HEK293 (cell line): ENCODE measurements around the gene SMO.

Source experiments
- CTCF ChIA-PET: fragments of 350-600 bp; formaldehyde crosslinking; extraction: SDS; loops from one replicate; lab custom pipeline; 2021; ENCODE audit warnings: antibody characterized with exemption; lab: Yijun Ruan, JAX
- POLR2A ChIA-PET: fragments of 300-600 bp; formaldehyde crosslinking; extraction: SDS; loops from one replicate; lab custom pipeline; 2020; ENCODE audit warnings: antibody characterized with exemption, inconsistent platforms; lab: Yijun Ruan, JAX
- H3K27ac ChIP-seq: fragments of 200-500 bp; sonication (Bioruptor generic); 2 replicates; pipeline ENCODE4 v1.5.1; 2014; ENCODE audit warnings: low read depth, low read length, control low read depth, inconsistent platforms; ENCODE audit errors: extremely low read depth
- H3K36me3 ChIP-seq, 2 experiments: fragments of 200-500 bp in 1 of 2; sonication (Bioruptor generic) in 1 of 2; 1 replicate in 1 of 2; 2 replicates in 1 of 2; pipeline ENCODE4 v1.5.1; 2014 to 2017; ENCODE audit warnings: inconsistent platforms in 2 of 2, low read length in 2 of 2; ENCODE audit not compliant: control insufficient read depth in 2 of 2, insufficient read depth in 1 of 2
- H3K4me1 ChIP-seq: fragments of 200-500 bp; sonication (Bioruptor generic); 2 replicates; pipeline ENCODE4 v1.5.1; 2014; ENCODE audit warnings: mild to moderate bottlenecking, low read length, inconsistent platforms; ENCODE audit not compliant: control insufficient read depth, insufficient read depth
- H3K4me3 ChIP-seq: 2 replicates; pipeline ENCODE4 v1.5.1; 2011; ENCODE audit warnings: low read depth, mild to moderate bottlenecking, control low read depth, low read length, moderate library complexity
- H3K9me3 ChIP-seq: fragments of 200-500 bp; sonication (Bioruptor generic); 2 replicates; pipeline ENCODE4 v1.5.1; 2014; ENCODE audit warnings: low read depth, low read length, inconsistent platforms; ENCODE audit not compliant: control insufficient read depth, insufficient read depth
- GLI4 ChIP-seq: fragments of 450-650 bp; formaldehyde crosslinking; IDR thresholded peaks from 2 replicates; pipeline ENCODE4 v1.5.1; 2016; ENCODE audit warnings: missing biosample characterization, missing genetic modification characterization
- IKZF3 ChIP-seq: fragments of 450-650 bp; IDR thresholded peaks from 2 replicates; pipeline ENCODE4 v1.5.0; 2018; ENCODE audit warnings: missing biosample characterization, mild to moderate bottlenecking, missing genetic modification characterization, moderate library complexity
- KLF1 ChIP-seq: fragments of 450-650 bp; formaldehyde crosslinking; IDR thresholded peaks from 2 replicates; pipeline ENCODE4 v1.5.1; 2016; ENCODE audit warnings: missing biosample characterization, missing genetic modification characterization
- KLF16 ChIP-seq: fragments of 450-650 bp; formaldehyde crosslinking; IDR thresholded peaks from 2 replicates; pipeline ENCODE4 v1.5.1; 2017; ENCODE audit warnings: missing biosample characterization, missing genetic modification characterization
- OSR2 ChIP-seq: fragments of 450-650 bp; formaldehyde crosslinking; IDR thresholded peaks from 2 replicates; pipeline ENCODE4 v1.5.1; 2016; ENCODE audit warnings: missing biosample characterization, missing genetic modification characterization
- PRDM10 ChIP-seq: fragments of 450-650 bp; formaldehyde crosslinking; IDR thresholded peaks from 2 replicates; pipeline ENCODE4 v1.5.1; 2016; ENCODE audit warnings: missing biosample characterization, missing genetic modification characterization
- PRDM4 ChIP-seq: fragments of 450-650 bp; formaldehyde crosslinking; IDR thresholded peaks from 2 replicates; pipeline ENCODE4 v1.5.1; 2017; ENCODE audit warnings: missing biosample characterization, missing genetic modification characterization
- SCRT1 ChIP-seq: fragments of 450-650 bp; formaldehyde crosslinking; IDR thresholded peaks from 2 replicates; pipeline ENCODE4 v1.5.1; 2016; ENCODE audit warnings: missing biosample characterization, missing genetic modification characterization, borderline replicate concordance
- ZFP69B ChIP-seq: fragments of 450-650 bp; formaldehyde crosslinking; IDR thresholded peaks from 2 replicates; pipeline ENCODE4 v1.5.1; 2016; ENCODE audit warnings: missing biosample characterization, missing genetic modification characterization
- ZNF114 ChIP-seq: fragments of 450-650 bp; formaldehyde crosslinking; IDR thresholded peaks from 2 replicates; pipeline ENCODE4 v1.5.0; 2017; ENCODE audit warnings: missing biosample characterization, missing genetic modification characterization
- ZNF155 ChIP-seq: fragments of 450-650 bp; formaldehyde crosslinking; IDR thresholded peaks from 2 replicates; pipeline ENCODE4 v1.5.1; 2016; ENCODE audit warnings: missing biosample characterization, missing genetic modification characterization
- ZNF223 ChIP-seq: fragments of 450-650 bp; formaldehyde crosslinking; IDR thresholded peaks from 2 replicates; pipeline ENCODE4 v1.5.1; 2016; ENCODE audit warnings: missing biosample characterization, missing genetic modification characterization
- ZNF354C ChIP-seq: fragments of 450-650 bp; formaldehyde crosslinking; IDR thresholded peaks from 2 replicates; pipeline ENCODE4 v1.5.1; 2016; ENCODE audit warnings: missing biosample characterization, missing genetic modification characterization, low read depth, borderline replicate concordance
- ZNF433 ChIP-seq: fragments of 450-650 bp; formaldehyde crosslinking; IDR thresholded peaks from 2 replicates; pipeline ENCODE4 v1.5.1; 2016; ENCODE audit warnings: missing biosample characterization, missing genetic modification characterization, low read depth
- TF ChIP-seq, protein P1 (sequence below): fragments of 450-650 bp; formaldehyde crosslinking; IDR thresholded peaks from 2 replicates; pipeline ENCODE4 v1.5.1; 2016; ENCODE audit warnings: missing biosample characterization, missing genetic modification characterization
- TF ChIP-seq, protein P2 (sequence below): fragments of 450-650 bp; formaldehyde crosslinking; IDR thresholded peaks from 2 replicates; pipeline ENCODE4 v1.5.1; 2016; ENCODE audit warnings: missing biosample characterization, missing genetic modification characterization
- TF ChIP-seq, protein P3 (sequence below): fragments of 450-650 bp; formaldehyde crosslinking; IDR thresholded peaks from 2 replicates; pipeline ENCODE4 v1.5.1; 2016; ENCODE audit warnings: missing biosample characterization, missing genetic modification characterization
- TF ChIP-seq, protein P4 (sequence below): fragments of 450-650 bp; formaldehyde crosslinking; IDR thresholded peaks from 2 replicates; pipeline ENCODE4 v1.5.1; 2017; ENCODE audit warnings: missing biosample characterization, missing genetic modification characterization
- TF ChIP-seq, protein P5 (sequence below): fragments of 450-650 bp; formaldehyde crosslinking; IDR thresholded peaks from 2 replicates; pipeline ENCODE4 v1.5.1; 2016; ENCODE audit warnings: missing biosample characterization, missing genetic modification characterization, borderline replicate concordance

The SMO gene

DNA sequence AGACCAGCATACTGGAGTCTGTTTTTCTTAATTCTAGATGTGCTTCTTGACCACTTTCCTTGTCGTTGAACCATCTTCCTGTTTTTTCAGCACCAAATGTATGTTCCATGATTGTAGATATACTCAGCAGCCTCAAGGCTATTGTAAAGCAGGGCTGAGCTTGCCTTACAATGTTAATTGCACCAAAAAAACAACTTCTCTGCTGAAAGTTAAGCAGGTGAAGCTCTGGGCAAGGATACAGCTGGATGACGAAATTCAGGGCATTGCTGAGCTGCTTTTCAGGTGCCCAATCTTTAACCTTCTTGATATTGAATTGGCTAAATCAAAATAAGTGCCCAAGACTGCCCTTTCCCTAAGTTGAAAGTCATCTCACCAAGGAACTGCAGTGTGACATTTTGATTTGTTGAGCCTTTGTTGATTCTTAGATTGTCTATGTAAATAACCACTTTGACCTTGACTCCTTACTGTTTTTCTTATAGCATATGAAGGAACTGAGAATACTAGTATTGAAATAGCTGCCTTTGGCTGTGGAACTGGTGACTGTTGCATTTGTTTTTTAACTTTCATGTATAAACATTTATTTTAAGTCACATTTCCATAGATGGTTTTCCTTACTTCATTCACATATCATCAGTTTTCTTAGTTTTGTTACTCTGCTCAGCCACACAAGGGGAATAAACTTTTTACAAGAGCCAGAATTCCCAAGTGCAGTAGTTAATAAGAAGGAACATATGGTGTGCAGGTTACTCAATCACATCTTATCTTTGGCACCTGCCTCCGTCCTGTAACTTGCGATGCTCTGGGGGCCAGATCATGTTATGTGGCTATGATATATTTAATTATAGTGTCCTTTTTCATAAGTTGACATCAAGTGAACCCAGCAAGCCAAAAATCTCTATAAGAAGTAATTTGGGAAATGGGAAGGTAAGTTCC, 39.5 kb downstream of the SMO start:
- Histone ChIP-seq H3K4me3 (no peak overlapping the region), H3K36me3 (no peaks in the 10 kb centered on the region), H3K9me3 (no peaks in the 10 kb centered on the region), H3K4me1 (peaks cover 17% of the 10 kb centered on the region), H3K27ac (peak overlapping the region; percentile 32)
- POLR2A ChIA-PET, result no interaction called here
- CTCF ChIA-PET, result interaction anchor here (0.5 to 2.0 kb wide), 4 partner anchors 9 to 515 kb away, joined by 4 to 9 read pairs (median 5); no protein-coding TSS in a partner anchor
- TF ChIP-seq PRDM4 (no peak), OSR2 (tag by site-specific recombination) (peak; percentile 47; the same call in 1 of the 2 replicates), ZNF354C (tag by site-specific recombination) (no peak), ZNF223 (tag by site-specific recombination) (no peak), ZFP69B (tag by site-specific recombination) (no peak), SCRT1 (tag by site-specific recombination) (0 out of 2 replicates have a peak, but pooled peaks have one; percentile 7), IKZF3 (peak; percentile 26; the same call in 1 of the 2 replicates), ZNF155 (no peak), KLF1 (tag by site-specific recombination) (no peak), ZNF114 (no peak), ZNF433 (tag by site-specific recombination) (no peak), KLF16 (tag by site-specific recombination) (no peak), GLI4 (tag by site-specific recombination) (no peak), PRDM10 (tag by site-specific recombination) (no peak)
- TF ChIP-seq, protein P1, sequence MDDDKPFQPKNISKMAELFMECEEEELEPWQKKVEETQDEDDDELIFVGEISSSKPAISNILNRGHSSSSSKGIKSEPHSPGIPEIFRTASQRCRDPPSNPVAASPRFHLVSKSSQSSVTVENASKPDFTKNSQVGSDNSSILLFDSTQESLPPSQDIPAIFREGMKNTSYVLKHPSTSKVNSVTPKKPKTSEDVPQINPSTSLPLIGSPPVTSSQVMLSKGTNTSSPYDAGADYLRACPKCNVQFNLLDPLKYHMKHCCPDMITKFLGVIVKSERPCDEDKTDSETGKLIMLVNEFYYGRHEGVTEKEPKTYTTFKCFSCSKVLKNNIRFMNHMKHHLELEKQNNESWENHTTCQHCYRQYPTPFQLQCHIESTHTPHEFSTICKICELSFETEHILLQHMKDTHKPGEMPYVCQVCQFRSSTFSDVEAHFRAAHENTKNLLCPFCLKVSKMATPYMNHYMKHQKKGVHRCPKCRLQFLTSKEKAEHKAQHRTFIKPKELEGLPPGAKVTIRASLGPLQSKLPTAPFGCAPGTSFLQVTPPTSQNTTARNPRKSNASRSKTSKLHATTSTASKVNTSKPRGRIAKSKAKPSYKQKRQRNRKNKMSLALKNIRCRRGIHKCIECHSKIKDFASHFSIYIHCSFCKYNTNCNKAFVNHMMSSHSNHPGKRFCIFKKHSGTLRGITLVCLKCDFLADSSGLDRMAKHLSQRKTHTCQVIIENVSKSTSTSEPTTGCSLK (tag by site-specific recombination), result no peak
- TF ChIP-seq, protein P2, sequence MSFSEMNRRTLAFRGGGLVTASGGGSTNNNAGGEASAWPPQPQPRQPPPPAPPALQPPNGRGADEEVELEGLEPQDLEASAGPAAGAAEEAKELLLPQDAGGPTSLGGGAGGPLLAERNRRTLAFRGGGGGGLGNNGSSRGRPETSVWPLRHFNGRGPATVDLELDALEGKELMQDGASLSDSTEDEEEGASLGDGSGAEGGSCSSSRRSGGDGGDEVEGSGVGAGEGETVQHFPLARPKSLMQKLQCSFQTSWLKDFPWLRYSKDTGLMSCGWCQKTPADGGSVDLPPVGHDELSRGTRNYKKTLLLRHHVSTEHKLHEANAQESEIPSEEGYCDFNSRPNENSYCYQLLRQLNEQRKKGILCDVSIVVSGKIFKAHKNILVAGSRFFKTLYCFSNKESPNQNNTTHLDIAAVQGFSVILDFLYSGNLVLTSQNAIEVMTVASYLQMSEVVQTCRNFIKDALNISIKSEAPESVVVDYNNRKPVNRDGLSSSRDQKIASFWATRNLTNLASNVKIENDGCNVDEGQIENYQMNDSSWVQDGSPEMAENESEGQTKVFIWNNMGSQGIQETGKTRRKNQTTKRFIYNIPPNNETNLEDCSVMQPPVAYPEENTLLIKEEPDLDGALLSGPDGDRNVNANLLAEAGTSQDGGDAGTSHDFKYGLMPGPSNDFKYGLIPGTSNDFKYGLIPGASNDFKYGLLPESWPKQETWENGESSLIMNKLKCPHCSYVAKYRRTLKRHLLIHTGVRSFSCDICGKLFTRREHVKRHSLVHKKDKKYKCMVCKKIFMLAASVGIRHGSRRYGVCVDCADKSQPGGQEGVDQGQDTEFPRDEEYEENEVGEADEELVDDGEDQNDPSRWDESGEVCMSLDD (tag by site-specific recombination), result no peak
- TF ChIP-seq, protein P3, sequence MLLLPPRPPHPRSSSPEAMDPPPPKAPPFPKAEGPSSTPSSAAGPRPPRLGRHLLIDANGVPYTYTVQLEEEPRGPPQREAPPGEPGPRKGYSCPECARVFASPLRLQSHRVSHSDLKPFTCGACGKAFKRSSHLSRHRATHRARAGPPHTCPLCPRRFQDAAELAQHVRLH (tag by site-specific recombination), result peak; percentile 55; the same call in 1 of the 2 replicates
- TF ChIP-seq, protein P4, sequence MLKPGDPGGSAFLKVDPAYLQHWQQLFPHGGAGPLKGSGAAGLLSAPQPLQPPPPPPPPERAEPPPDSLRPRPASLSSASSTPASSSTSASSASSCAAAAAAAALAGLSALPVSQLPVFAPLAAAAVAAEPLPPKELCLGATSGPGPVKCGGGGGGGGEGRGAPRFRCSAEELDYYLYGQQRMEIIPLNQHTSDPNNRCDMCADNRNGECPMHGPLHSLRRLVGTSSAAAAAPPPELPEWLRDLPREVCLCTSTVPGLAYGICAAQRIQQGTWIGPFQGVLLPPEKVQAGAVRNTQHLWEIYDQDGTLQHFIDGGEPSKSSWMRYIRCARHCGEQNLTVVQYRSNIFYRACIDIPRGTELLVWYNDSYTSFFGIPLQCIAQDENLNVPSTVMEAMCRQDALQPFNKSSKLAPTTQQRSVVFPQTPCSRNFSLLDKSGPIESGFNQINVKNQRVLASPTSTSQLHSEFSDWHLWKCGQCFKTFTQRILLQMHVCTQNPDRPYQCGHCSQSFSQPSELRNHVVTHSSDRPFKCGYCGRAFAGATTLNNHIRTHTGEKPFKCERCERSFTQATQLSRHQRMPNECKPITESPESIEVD, result peak; percentile 95
- TF ChIP-seq, protein P5, sequence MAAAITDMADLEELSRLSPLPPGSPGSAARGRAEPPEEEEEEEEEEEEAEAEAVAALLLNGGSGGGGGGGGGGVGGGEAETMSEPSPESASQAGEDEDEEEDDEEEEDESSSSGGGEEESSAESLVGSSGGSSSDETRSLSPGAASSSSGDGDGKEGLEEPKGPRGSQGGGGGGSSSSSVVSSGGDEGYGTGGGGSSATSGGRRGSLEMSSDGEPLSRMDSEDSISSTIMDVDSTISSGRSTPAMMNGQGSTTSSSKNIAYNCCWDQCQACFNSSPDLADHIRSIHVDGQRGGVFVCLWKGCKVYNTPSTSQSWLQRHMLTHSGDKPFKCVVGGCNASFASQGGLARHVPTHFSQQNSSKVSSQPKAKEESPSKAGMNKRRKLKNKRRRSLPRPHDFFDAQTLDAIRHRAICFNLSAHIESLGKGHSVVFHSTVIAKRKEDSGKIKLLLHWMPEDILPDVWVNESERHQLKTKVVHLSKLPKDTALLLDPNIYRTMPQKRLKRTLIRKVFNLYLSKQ, result no peak
